Measurements from ENCODE around the gene FLRT1. TPM values are rescaled to one million over a fixed set of nuclear protein-coding genes. Genes with fewer than 3 reads are reported as not detected.

The FLRT1 gene
- total and polyA plus RNA-seq, 4 donors, result 0.02 to 0.32 (median 0.05) TPM; not detected in 1

- no peak for DNase-seq (ENCODE audit: low spot score)
- no peak for TF ChIP-seq ZBTB33 (IDR thresholded peaks at IDR 0.05)
- no peak overlapping the region for H3K27ac ChIP-seq (ENCODE audit: low read depth in 1 of 2, low read length in 2 of 2)
- no peak overlapping the region for H3K4me3 ChIP-seq (ENCODE audit: low read depth in 1 of 3, low read length in 3 of 3)
- H3K36me3 ChIP-seq (ENCODE audit: control insufficient read depth in 4 of 4, insufficient read depth in 3 of 4, low read depth in 1 of 4, low read length in 3 of 4), result no peaks in the 10 kb centered on the region
- peaks cover 0 to 3% (median 0%) of the 10 kb centered on the region in 4 donors for H3K27me3 ChIP-seq (ENCODE audit: control insufficient read depth in 4 of 4, insufficient read depth in 4 of 4, low read length in 3 of 4)
- H3K9ac ChIP-seq (ENCODE audit: low read depth in 1 of 2, low read length in 2 of 2), result no peak overlapping the region
- H3K4me1 ChIP-seq (ENCODE audit: control insufficient read depth in 4 of 4, insufficient read depth in 4 of 4, low read length in 3 of 4), result peaks cover 3 to 20% (median 8%) of the 10 kb centered on the region in 4 donors
- H3K9me3 ChIP-seq (ENCODE audit: control insufficient read depth in 4 of 4, low read length in 3 of 4), result no peaks in the 10 kb centered on the region
- 91% methylated on average over 9 of the region's 9 CpGs for WGBS
Measured at GRCh38 chr11:64034411-64034811, 1.3 kb upstream of the FLRT1 start.

GRCh38 chr11:64035081-64035524 is 628 bp upstream of the FLRT1 start:
- no peak overlapping the region for H3K27ac ChIP-seq (ENCODE audit: low read depth in 1 of 2, low read length in 2 of 2)
- no peaks in the 10 kb centered on the region for H3K9me3 ChIP-seq (ENCODE audit: control insufficient read depth in 4 of 4, low read length in 3 of 4)
- TF ChIP-seq ZBTB33 (IDR thresholded peaks at IDR 0.05) (no peak), HNF4A (conservative IDR thresholded peaks at IDR 0.05) (peak; percentile 36 to 42)
- no peak for DNase-seq (ENCODE audit: low spot score)
- WGBS, result 38% methylated on average over 17 of the region's 17 CpGs
- H3K9ac ChIP-seq (ENCODE audit: low read depth in 1 of 2, low read length in 2 of 2), result no peak overlapping the region
- H3K27me3 ChIP-seq (ENCODE audit: control insufficient read depth in 4 of 4, insufficient read depth in 4 of 4, low read length in 3 of 4), result peaks cover 0 to 3% (median 0%) of the 10 kb centered on the region in 4 donors
- H3K4me3 ChIP-seq (ENCODE audit: low read depth in 1 of 3, low read length in 3 of 3), result peak overlapping the region in 1 of 3 donors; percentile 50
- H3K36me3 ChIP-seq (ENCODE audit: control insufficient read depth in 4 of 4, insufficient read depth in 3 of 4, low read depth in 1 of 4, low read length in 3 of 4), result no peaks in the 10 kb centered on the region
- peaks cover 3 to 20% (median 8%) of the 10 kb centered on the region in 4 donors for H3K4me1 ChIP-seq (ENCODE audit: control insufficient read depth in 4 of 4, insufficient read depth in 4 of 4, low read length in 3 of 4)

DNA sequence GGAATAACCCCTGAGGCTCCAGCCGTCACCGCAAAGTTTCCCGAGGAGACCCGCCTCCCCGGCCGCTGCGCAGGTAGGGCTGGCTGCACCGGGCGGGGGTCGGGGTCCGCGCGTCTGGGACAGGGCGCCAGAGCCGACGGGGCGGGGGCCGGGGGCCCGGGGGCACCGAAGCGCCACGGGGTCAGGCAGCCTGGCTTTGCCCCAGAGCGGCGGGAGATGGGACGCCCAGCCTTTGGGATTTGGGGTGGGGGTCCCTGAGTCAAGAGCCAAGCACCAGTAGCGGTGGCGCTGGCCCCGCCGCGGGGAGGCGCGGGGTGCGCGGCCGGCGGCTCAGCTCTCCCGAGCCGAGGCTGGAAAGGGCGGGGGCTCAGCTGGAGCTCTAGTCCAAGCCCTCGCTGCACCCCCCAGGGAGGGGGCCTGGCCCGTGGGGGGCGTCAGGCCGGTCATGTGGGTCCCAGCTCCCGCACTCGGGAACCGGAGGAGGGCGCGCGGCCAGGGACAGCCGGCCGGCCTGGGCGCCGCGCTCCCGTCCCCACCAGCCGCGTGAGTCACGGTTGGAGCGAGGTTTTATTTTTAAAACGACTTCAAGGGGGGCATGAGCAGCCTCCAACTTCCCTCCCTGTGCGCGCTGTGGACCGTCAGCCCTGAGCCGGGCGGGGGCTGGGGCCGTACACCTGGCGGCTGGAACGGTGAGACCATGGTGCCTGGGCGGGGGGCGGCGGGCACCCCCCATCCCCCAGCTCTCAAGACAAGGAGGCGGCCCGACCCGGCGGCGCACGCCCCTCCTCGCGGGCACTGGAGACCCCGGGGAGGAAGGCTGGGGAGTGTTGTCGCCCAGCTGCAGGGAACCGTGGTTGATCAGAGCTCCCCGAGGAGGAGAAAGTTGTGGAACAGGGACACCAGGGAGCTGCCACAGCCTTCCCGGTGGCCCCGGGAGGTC is 626 bp downstream of the FLRT1 start:
- WGBS, result 3% methylated on average over 85 of the region's 85 CpGs
- Histone ChIP-seq H3K27me3 (ENCODE audit: control insufficient read depth in 4 of 4, insufficient read depth in 4 of 4, low read length in 3 of 4) (peaks cover 0 to 3% (median 0%) of the 10 kb centered on the region in 4 donors), H3K27ac (ENCODE audit: low read depth in 1 of 2, low read length in 2 of 2) (no peak overlapping the region)
- no peak for TF ChIP-seq JUND (IDR thresholded peaks at IDR 0.05)
- no peak for TF ChIP-seq TAF1 (conservative IDR thresholded peaks at IDR 0.05)
- no peak for TF ChIP-seq RAD21 (IDR thresholded peaks at IDR 0.05)
- TF ChIP-seq, protein P1, sequence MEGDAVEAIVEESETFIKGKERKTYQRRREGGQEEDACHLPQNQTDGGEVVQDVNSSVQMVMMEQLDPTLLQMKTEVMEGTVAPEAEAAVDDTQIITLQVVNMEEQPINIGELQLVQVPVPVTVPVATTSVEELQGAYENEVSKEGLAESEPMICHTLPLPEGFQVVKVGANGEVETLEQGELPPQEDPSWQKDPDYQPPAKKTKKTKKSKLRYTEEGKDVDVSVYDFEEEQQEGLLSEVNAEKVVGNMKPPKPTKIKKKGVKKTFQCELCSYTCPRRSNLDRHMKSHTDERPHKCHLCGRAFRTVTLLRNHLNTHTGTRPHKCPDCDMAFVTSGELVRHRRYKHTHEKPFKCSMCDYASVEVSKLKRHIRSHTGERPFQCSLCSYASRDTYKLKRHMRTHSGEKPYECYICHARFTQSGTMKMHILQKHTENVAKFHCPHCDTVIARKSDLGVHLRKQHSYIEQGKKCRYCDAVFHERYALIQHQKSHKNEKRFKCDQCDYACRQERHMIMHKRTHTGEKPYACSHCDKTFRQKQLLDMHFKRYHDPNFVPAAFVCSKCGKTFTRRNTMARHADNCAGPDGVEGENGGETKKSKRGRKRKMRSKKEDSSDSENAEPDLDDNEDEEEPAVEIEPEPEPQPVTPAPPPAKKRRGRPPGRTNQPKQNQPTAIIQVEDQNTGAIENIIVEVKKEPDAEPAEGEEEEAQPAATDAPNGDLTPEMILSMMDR (IDR thresholded peaks at IDR 0.05; ENCODE audit: low read depth, low read length, missing input control), result no peak
- no peak for TF ChIP-seq GABPA (IDR thresholded peaks at IDR 0.05 in 1 of 2, conservative IDR thresholded peaks at IDR 0.05 in 1 of 2)
- TF ChIP-seq REST (IDR thresholded peaks at IDR 0.05), result no peak
- TF ChIP-seq, protein P2, sequence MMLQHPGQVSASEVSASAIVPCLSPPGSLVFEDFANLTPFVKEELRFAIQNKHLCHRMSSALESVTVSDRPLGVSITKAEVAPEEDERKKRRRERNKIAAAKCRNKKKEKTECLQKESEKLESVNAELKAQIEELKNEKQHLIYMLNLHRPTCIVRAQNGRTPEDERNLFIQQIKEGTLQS (IDR thresholded peaks at IDR 0.05), result no peak
- no peak for TF ChIP-seq ZBTB33 (IDR thresholded peaks at IDR 0.05)
- TF ChIP-seq FOXA2 (IDR thresholded peaks at IDR 0.05), result no peak
- no peak for TF ChIP-seq HNF4A (conservative IDR thresholded peaks at IDR 0.05)
- no peak for TF ChIP-seq RXRA (IDR thresholded peaks at IDR 0.05)
- TF ChIP-seq FOXA1 (IDR thresholded peaks at IDR 0.05), result no peak

More for the DNA sequence above, 626 bp downstream of the FLRT1 start:
- no peak for DNase-seq (ENCODE audit: low spot score)
- Histone ChIP-seq H3K9ac (ENCODE audit: low read depth in 1 of 2, low read length in 2 of 2) (no peak overlapping the region), H3K4me1 (ENCODE audit: control insufficient read depth in 4 of 4, insufficient read depth in 4 of 4, low read length in 3 of 4) (peaks cover 3 to 20% (median 8%) of the 10 kb centered on the region in 4 donors), H3K4me3 (ENCODE audit: low read depth in 1 of 3, low read length in 3 of 3) (peak overlapping the region in 1 of 3 donors; percentile 50), H3K9me3 (ENCODE audit: control insufficient read depth in 4 of 4, low read length in 3 of 4) (no peaks in the 10 kb centered on the region), H3K36me3 (ENCODE audit: control insufficient read depth in 4 of 4, insufficient read depth in 3 of 4, low read depth in 1 of 4, low read length in 3 of 4) (no peaks in the 10 kb centered on the region)
